HG03196 (cell line): ENCODE data around the gene NR6A1.
"Not testable (repeated sequence)": the region's sequence is repeated elsewhere in the genome, so short reads cannot be mapped to it uniquely, and the experiment has no call there.

Source experiments
- ATAC-seq: cut with Tn5 transposase; IDR thresholded peaks from one replicate; pipeline ENCODE4 v1.9.1; 2021; ENCODE audit not compliant: unreplicated experiment

NR6A1 gene

GRCh38 chr9:124621371-124622328 lies 149.5 kb downstream of the NR6A1 start:
- ATAC-seq: peak; percentile 51

- no peak for ATAC-seq
Measured at GRCh38 chr9:124618476-124618875, 152.6 kb downstream of the NR6A1 start.

DNA sequence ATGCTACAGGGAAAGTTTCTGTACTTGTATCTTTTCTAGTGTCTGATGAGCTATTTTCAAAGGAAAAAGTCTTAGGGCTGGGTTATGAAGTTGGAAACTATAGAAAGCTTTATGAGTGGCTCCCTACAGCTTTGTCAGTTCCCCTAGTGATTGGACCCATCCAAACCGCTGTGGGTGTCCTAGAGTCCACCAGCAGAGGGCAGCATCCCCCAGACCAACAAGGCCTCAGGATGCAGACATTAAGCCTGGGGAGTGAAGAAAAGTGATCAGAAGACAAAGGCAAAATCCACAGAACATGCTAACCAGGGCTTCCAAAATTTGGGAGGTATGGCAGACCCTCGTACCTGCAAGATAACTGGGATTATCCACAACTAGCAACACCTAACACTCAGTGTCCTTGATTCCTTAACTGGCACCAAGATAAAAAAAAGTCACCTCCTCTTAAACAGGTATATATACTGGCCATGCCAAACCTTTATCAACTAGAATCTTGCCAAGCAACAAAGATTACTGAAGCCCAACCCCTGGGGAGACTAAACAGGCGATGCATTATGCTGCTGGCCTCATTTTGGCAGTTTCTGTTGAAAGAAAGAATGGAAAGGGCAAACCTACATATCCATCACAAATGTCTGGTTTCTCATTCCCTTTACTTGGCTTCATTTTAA lies 153.5 kb downstream of the NR6A1 start:
- ATAC-seq: no peak

DNA sequence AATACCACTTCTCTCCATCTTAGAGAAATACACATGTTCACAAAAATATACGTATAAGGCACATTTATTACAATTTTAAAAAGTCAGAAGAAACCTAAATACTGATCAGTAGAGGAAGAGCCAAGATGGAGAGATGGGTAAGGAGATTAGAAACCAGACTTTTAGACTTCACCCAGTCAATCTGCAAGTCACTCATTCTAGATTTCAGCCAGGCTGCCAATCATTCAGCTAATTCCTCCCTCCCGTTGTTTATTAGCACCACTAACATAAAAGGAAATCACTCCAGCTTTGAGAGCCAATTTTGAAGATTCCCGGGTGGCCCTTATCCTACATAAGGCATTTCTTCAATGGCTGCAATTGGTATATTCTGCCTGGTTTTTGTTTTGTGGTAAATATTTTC lies 154.2 kb downstream of the NR6A1 start:
- no peak for ATAC-seq

DNA sequence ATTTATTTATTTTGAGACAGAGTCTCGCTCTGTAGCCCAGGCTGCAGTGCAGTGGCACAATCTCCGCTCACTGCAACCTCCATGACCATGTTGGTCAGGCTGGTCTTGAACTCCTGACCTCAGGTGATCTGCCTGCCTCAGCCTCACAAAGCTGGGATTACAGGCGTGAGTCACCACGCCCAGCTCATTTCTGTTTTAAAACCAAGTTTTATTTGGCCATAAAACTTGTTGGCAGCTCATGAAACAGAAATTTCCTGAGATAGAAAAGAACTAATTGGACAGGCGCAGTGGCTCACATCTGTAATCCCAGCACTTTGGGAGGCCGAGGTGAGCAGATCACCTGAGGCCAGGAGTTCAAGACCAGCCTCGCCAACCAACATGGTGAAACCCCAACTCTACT lies 155.3 kb downstream of the NR6A1 start:
- ATAC-seq: not testable (repeated sequence)

GRCh38 chr9:124615100-124615742 lies 155.9 kb downstream of the NR6A1 start:
- no peak for ATAC-seq

- ATAC-seq: no peak
Measured at GRCh38 chr9:124613849-124614248, 157.3 kb downstream of the NR6A1 start.

DNA sequence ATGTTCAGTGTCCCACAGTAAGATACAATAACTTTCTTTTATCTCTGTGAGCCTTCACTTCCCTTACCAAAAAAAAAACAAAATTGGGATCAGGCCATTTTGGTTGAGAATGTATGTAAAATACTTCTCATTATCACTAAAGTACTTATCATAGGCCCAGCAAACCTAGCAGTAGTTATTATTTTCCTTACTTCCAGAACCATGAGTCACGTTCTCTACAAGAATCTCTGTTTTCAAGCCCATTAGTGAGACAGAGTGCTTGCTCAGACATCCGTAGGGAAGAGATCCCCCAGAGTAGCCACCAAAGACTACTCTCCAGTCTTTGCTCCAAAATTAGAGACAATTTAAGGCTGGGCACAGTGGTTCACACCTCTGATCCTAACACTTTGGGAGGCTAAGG lies 160.0 kb downstream of the NR6A1 start:
- ATAC-seq: no peak

DNA sequence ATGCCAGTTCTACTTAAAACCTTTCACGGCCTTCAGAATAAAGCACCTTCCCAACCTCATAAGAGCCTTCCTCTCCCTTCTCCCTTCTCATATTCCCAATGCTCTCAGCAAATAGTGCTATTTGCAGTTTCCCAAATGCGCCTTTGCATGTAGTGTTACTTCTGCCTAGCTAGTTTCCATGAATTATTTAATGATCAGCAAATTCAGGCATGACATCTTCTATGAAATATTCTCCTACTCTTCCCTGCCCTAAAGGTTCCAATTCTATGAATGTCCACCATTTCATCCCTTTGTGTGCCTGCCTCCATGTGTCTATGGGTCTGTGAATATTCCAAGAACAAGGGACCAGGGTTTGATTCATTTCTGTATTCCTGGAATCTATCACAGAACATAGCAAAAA lies 165.1 kb downstream of the NR6A1 start:
- ATAC-seq: no peak

DNA sequence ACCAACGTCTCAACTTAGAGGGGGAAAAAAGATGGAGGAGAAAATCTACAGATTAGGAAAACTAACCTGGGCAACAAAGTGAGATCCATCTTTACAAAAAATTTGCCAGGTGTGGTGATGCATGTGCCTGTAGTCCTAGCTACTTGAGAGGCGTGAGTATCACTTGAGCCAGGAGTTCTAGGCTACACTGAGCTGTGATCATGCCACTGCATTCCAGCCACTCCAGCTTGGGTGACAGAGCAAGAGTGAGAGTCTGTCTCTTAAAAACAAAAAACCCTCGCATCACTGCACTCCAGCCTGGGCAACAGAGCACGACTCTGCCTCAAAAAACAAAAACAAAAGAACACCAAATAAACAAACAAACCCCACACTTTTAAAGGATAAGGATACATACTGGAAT lies 165.9 kb downstream of the NR6A1 start:
- ATAC-seq: no peak

- no peak for ATAC-seq
Measured at GRCh38 chr9:124602632-124603031, 168.5 kb downstream of the NR6A1 start.

DNA sequence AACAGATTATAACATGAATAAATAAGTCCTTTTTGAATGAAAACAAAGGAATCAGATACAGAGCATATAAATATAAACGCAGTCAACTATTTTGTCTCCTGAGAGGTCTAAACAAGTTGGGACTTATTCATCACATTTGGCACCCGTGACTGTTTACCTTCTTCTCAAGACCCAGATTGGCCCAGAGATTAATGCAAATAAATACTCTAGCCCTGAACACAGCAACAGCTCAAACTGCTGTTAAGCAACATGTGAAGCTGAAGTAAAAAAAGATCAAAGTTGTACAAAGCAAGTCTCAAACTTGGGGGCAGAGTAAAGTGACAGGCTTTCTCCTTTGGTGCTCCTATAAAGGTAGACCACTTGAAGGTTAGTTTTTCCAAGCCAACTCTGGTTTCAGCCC lies 168.9 kb downstream of the NR6A1 start:
- no peak for ATAC-seq

- no peak for ATAC-seq
Measured at GRCh38 chr9:124600407-124600806, 170.7 kb downstream of the NR6A1 start.

- ATAC-seq: no peak
Measured at GRCh38 chr9:124599121-124599795, 171.9 kb downstream of the NR6A1 start.

DNA sequence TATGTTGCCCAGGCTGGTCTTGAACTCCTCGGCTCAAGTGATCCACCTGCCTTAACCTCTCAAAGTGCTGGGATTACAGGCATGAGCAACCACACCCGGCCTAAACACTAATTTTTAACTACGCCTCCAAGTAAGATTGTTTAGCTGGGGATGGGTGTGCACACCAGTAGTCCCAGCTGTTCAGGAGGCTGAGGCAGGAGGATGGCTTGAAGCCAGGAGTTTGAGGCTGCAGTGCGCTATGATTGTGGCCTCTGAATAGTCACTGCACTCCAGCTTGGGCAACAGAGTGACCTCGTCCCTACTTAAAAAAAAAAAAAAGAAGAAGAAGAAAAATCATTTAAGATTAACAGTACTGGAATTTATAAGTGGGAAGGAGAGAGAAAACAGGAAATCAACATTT lies 173.1 kb downstream of the NR6A1 start:
- ATAC-seq: no peak

DNA sequence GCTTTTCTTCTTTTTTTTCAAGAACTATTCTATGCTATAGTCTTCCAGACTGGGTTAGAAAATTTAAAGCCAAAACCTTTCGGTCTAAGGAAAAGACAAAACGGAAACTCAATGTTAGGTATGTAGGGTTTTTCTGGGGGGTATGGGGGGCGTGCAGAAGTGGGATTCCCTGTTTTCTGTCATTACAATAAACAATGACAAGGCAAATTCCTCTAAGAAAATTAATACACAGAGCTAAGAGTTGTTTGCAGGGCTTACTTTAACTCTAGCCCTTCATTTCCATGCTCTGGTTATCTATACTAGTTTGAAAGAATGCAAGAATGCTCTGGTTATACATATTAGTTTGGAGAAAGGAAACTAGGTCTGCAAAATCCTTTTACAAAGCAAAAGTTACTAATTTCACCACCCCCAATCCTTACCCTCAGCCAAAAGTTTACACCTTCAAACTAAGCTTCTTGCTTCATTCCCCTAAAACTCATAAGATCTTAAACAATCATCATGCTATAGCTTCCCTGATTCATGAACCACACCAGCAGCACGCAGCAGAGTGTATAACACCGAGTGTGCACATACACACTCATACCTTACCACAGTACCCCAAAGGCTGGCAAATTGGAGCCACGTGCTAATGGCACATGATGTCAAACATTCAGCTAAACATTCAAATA lies 174.8 kb downstream of the NR6A1 start:
- no peak for ATAC-seq

GRCh38 chr9:124595743-124596142 lies 175.4 kb downstream of the NR6A1 start:
- no peak for ATAC-seq

DNA sequence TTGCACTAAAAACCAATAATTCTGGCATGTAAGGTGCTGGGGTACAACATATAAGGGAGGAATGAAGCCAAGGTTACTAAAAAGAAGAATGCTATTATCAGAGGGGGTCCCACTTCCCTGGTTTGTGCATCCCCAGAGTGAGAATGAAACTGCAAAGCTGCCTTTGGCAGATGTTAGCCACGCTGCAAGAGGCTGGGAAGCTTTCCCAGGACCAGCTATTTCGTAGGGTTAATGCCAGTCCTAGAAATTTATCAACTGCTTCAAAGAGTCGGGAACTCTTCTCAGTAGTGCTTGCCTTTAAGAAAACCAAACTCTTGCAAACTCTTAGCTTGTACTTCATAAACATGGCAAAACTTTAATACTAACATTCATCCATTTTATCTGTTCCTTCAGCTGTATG lies 176.4 kb downstream of the NR6A1 start:
- ATAC-seq: no peak

DNA sequence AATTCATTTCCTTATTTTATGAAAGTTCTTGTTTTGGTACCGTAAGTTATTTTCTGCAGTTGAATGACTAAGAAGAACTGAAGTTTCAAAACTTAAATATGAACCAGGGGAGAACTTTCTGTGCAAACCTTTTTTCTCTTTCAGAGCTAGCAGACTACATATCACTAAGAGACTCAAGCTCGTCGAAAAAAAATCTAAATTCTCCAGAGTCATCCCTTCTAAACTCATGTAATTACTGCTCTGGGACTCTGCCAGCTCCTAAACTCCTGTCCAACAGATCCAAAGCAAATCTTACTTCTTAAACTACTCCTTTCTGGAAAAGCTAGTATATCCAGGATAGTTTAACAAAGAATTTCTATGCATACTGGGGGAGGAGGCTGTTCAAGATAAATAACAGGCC lies 176.9 kb downstream of the NR6A1 start:
- no peak for ATAC-seq

DNA sequence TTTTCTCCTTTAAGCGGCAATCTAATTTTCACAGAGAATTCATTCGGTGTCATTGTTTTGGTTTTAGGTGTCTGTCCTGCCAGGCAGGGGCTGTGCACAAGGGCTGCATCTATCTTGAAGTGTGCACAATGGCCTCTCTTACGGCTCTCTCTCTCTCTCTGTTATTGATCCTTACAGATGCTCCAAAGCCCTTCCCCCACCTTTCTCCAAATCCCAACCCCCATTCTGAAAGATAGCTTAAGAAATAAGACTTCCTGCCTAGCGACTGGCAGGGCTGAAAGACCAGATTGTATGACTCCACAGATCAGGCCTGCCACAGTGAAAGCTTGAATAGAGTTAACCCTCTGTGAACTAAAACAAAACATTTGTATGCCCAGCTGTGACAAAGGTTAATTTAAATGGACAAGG lies 177.5 kb downstream of the NR6A1 start:
- ATAC-seq: no peak

DNA sequence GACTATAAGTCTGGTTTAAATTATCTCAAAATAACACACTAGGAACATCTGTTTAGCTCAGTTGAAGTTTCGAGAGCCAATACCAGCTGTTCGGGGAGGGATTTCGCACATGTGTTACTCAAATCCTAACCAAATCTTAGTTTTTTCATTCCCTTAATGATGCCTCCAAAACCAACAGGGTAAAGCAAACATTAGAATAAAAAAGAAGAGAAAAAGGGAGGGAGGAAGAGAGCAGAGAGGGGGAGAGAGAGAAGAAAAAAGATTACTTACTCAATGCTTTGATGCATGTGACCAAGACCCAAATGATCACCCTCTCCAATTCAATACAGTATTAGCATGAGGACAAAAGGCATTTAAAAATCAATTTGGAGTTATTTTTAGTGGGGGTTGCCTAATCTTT lies 177.9 kb downstream of the NR6A1 start:
- no peak for ATAC-seq
